Lung (tissue), 16 donors: ENCODE measurements around the gene DNASE2. TPM values are rescaled to one million over a fixed set of nuclear protein-coding genes. Genes with fewer than 3 reads are reported as not detected.

ENCODE experiments used
- ATAC-seq: fragments of 200-7000 bp; cut with Tn5 transposase; one replicate; pipeline ENCODE4 v1.9.1; 2020; ENCODE audit warnings: moderate number of reproducible peaks; ENCODE audit not compliant: insufficient read depth, low FRiP score
- DNase-seq, 3 donors: peaks; one replicate each; pipeline ENCODE4 v3.0.0-alpha.2; 2013 to 2017
- H3K27ac ChIP-seq, 2 donors: one replicate each; pipeline ENCODE4 v1.5.1; 2013; ENCODE audit warnings: mild to moderate bottlenecking in 2 of 2, moderate library complexity in 2 of 2, control low read depth in 1 of 2, inconsistent platforms in 1 of 2, low read depth in 1 of 2, low read length in 1 of 2
- H3K27me3 ChIP-seq, 3 donors: one replicate each; pipeline ENCODE4 v1.5.1; 2013; ENCODE audit warnings: low read length in 2 of 3; ENCODE audit not compliant: control insufficient read depth in 3 of 3, insufficient read depth in 3 of 3
- H3K36me3 ChIP-seq, 4 donors: one replicate each; pipeline ENCODE4 v1.5.1; 2013; ENCODE audit warnings: low read length in 4 of 4, mild to moderate bottlenecking in 1 of 4, moderate library complexity in 1 of 4; ENCODE audit not compliant: control insufficient read depth in 4 of 4, insufficient read depth in 4 of 4
- H3K4me1 ChIP-seq, 5 donors: one replicate each; pipeline ENCODE4 v1.5.1; 2013; ENCODE audit warnings: low read length in 5 of 5, mild to moderate bottlenecking in 2 of 5, moderate library complexity in 1 of 5; ENCODE audit not compliant: control insufficient read depth in 5 of 5, insufficient read depth in 5 of 5
- H3K4me3 ChIP-seq: one replicate; pipeline ENCODE4 v1.5.1; 2013; ENCODE audit warnings: mild to moderate bottlenecking, control low read depth, moderate library complexity
- H3K9ac ChIP-seq, 2 donors: one replicate each; pipeline ENCODE4 v1.5.1; 2013; ENCODE audit warnings: low read length in 2 of 2, control low read depth in 1 of 2; ENCODE audit not compliant: insufficient read depth in 1 of 2
- H3K9me3 ChIP-seq, 4 donors: one replicate each; pipeline ENCODE4 v1.5.1; 2013; ENCODE audit warnings: low read length in 3 of 4, mild to moderate bottlenecking in 1 of 4, moderate library complexity in 1 of 4; ENCODE audit not compliant: control insufficient read depth in 4 of 4, insufficient read depth in 3 of 4
- CTCF ChIP-seq: IDR thresholded peaks from 2 replicates; pipeline ENCODE4 v1.5.1; 2012; ENCODE audit warnings: mild to moderate bottlenecking; ENCODE audit errors: control extremely low read depth, extremely low read depth
- WGBS, 2 donors: extraction: QIAGEN DNeasy Blood & Tissue Kit; methylation state at CpG; one replicate each; pipeline ENCODE4 v1.1.7; 2013; 5-methylcytosine and 5-hydroxymethylcytosine counted together
- long read RNA-seq, 5 donors: transcript quantifications; one replicate each; lab custom pipeline, GENCODE V29; 2026
- polyA plus RNA-seq, 2 donors: library from polyadenylated mRNA; stranded (reverse); fragments of 200-250 nt; gene quantifications; one replicate each; pipeline ENCODE4 v1.2.1, GENCODE V29; 2013
- total RNA-seq, 2 donors: library from RNA; depleted of rRNA in 1 of 2; stranded (reverse); fragments of >200 nt in 1 of 2; gene quantifications; one replicate each; pipeline ENCODE4 v1.2.1, GENCODE V29; 2014 to 2021
- donor health status: control.
- donor health status: control.
- donor health status: Bipolar disorder and iron deficiency.
- donor health status: healthy.
- donor health status: DM: yes; HTN: yes; CAD: no.

The DNASE2 gene
- total RNA-seq, result 10 to 100 TPM; 31.2 to 68.0 TPM
- 10 to 100 TPM; 32.2 to 72.3 TPM for polyA plus RNA-seq
- long read RNA-seq, donor 1, transcript DNASE2-201 (6 exons, 1,955 nt), result major isoform, 18 of 19 reads
- long read RNA-seq, donor 1, partial matches to known transcripts, result 0 of 19 reads
- long read RNA-seq, donor 1, other reads (novel, unspliced or antisense), result 0 of 19 reads
- long read RNA-seq, donor 2, partial matches to known transcripts, result 0 of 3 reads
- long read RNA-seq, donor 2, other reads (novel, unspliced or antisense), result 0 of 3 reads
- long read RNA-seq, donor 3, transcript DNASE2-201 (6 exons, 1,955 nt), result major isoform, 6 of 6 reads
- long read RNA-seq, donor 3, partial matches to known transcripts, result 0 of 6 reads
- long read RNA-seq, donor 3, other reads (novel, unspliced or antisense), result 0 of 6 reads
- long read RNA-seq, donor 4, partial matches to known transcripts, result 0 of 1 reads
- long read RNA-seq, donor 4, other reads (novel, unspliced or antisense), result 0 of 1 reads
- long read RNA-seq, donor 5, transcript DNASE2-201 (6 exons, 1,955 nt), result major isoform, 13 of 15 reads
- long read RNA-seq, donor 5, partial matches to known transcripts, result 0 of 15 reads
- long read RNA-seq, donor 5, other reads (novel, unspliced or antisense), result 0 of 15 reads

GRCh38 chr19:12881172-12881808 is at the start of gene DNASE2:
DNASE2 (minus strand) TSS chr19:12881449; CDS start chr19:12881375, 74 bp downstream.
- no peak for TF ChIP-seq CTCF
- Histone ChIP-seq H3K4me1 (peaks cover 0 to 17% (median 0%) of the 10 kb centered on the region in 5 donors), H3K36me3 (peaks cover 0 to 8% (median 2%) of the 10 kb centered on the region in 4 donors), H3K27me3 (peaks cover 0 to 21% (median 14%) of the 10 kb centered on the region in 3 donors), H3K9me3 (peaks cover 0 to 9% (median 3%) of the 10 kb centered on the region in 4 donors), H3K27ac (peak within 1 kb of the TSS; percentile 83 to 87), H3K4me3 (peak within 1 kb of the TSS; percentile 63), H3K9ac (peak within 1 kb of the TSS; percentile 63 to 68)
- 0 to 1% methylated on average over 33 to 38 of the region's 38 CpGs for WGBS, 2 donors
- ATAC-seq (peak; percentile 89), DNase-seq (peak; percentile 95 to 96 (median 95))

GRCh38 chr19:12930002-12930645 is 48.9 kb upstream of the DNASE2 start:
- TF ChIP-seq CTCF, result no peak
- Histone ChIP-seq H3K27ac (no peak overlapping the region), H3K4me1 (peaks cover 5 to 11% (median 7%) of the 10 kb centered on the region in 5 donors), H3K9ac (no peak overlapping the region), H3K27me3 (no peaks in the 10 kb centered on the region), H3K36me3 (peaks cover 0 to 34% (median 20%) of the 10 kb centered on the region in 4 donors), H3K9me3 (no peaks in the 10 kb centered on the region), H3K4me3 (no peak overlapping the region)
- ATAC-seq (no peak), DNase-seq (no peak)
- WGBS, 2 donors, result 78 to 87% methylated on average over 19 of the region's 19 CpGs

GRCh38 chr19:12924621-12925310 is 43.5 kb upstream of the DNASE2 start:
- no peak overlapping the region for H3K27ac ChIP-seq
- DNase-seq (no peak), ATAC-seq (no peak)
- H3K9me3 ChIP-seq, result no peaks in the 10 kb centered on the region
- H3K4me1 ChIP-seq, result no peaks in the 10 kb centered on the region
- no peak overlapping the region for H3K4me3 ChIP-seq
- no peak for TF ChIP-seq CTCF
- 96% methylated on average over 29 of the region's 29 CpGs for WGBS, 2 donors
- peaks cover 13 to 47% (median 43%) of the 10 kb centered on the region in 4 donors for H3K36me3 ChIP-seq
- H3K9ac ChIP-seq, result no peak overlapping the region
- no peaks in the 10 kb centered on the region for H3K27me3 ChIP-seq
